Left renal cortex interstitium (tissue), 4 donors: ENCODE results near the gene IDI2. TPM values are rescaled to one million over a fixed set of nuclear protein-coding genes. Genes with fewer than 3 reads are reported as not detected.
"Not testable (repeated sequence)": the region's sequence is repeated elsewhere in the genome, so short reads cannot be mapped to it uniquely, and the experiment has no call there.

Experiments
- DNase-seq, 4 donors: peaks; one replicate each; pipeline ENCODE4 v3.0.0-alpha.2; 2013; ENCODE audit warnings: low read depth in 4 of 4, low spot score in 2 of 4, missing footprints in 1 of 4
- polyA plus RNA-seq, 4 donors: library from polyadenylated mRNA; unstranded; fragments of 120-200 nt; gene quantifications; one replicate each; pipeline ENCODE4 v1.2.1, GENCODE V29; 2013; ENCODE audit not compliant: insufficient read length in 4 of 4

IDI2 gene
- polyA plus RNA-seq, 4 donors = 0.25 TPM; not detected in 3

DNA sequence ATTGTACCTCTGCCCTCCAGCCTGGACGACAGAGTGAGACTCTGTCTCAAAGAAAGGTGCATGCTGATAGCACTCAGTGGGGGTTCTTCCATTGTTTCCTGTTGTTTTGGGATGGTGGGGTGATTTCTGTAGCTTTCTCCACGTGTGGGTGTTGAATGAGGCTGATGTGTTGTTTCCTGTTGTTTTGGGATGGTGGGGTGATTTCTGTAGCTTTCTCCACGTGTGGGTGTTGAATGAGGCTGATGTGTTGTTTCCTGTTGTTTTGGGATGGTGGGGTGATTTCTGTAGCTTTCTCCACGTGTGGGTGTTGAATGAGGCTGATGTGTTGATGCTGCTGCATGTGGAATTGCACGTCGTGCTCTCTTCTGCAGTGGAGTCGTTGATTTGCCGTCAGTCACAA, 15.7 kb downstream of the IDI2 start:
- DNase-seq = not testable (repeated sequence)

DNA sequence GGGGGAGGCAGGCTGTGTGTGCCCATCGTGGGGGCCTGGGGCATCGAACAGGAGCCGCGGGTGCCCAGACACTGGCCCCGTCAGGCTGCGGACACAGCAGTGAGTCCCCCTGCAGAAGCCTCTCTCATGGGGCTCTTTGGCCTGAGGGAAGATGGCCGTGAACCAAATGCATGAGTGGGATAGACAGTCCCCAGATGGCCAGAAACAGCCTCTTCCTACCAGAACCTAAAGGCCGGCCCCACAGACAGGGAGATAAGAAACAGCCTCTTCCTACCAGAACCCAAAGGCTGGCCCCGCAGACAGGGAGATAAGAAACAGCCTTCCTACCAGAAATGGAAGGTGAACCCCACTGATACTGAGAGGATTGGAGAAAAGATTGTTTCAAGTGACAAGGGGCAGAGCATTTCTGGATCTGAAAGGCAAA, 16.6 kb downstream of the IDI2 start:
- DNase-seq = no peak

DNA sequence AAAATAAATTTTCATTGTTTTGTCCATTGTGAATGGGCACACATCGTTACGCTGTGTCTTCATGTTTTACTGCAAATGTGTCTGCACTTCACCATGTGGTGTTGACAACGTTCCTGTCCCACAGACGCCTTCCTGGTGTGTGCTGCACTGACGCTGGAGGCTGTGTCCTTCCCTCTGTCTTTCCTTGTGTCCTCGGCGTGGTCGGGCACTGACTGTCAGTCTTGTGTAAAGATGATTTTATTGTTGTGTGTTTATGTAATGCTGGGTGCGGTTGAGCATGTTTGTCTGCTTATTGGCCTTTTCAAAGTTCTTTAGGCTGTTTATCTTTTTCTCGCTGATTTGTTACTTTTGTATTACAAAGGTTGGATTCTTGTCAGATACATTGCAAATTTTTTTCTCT, 18.1 kb downstream of the IDI2 start:
- no peak for DNase-seq

- no peak for DNase-seq
These were observed 19.1 kb downstream of the IDI2 start for GRCh38 chr10:1006573-1006972.

- no peak for DNase-seq
These were observed 21.6 kb downstream of the IDI2 start for GRCh38 chr10:1003884-1004670.

GRCh38 chr10:1002425-1003006, 23.1 kb downstream of the IDI2 start:
- no peak for DNase-seq

DNA sequence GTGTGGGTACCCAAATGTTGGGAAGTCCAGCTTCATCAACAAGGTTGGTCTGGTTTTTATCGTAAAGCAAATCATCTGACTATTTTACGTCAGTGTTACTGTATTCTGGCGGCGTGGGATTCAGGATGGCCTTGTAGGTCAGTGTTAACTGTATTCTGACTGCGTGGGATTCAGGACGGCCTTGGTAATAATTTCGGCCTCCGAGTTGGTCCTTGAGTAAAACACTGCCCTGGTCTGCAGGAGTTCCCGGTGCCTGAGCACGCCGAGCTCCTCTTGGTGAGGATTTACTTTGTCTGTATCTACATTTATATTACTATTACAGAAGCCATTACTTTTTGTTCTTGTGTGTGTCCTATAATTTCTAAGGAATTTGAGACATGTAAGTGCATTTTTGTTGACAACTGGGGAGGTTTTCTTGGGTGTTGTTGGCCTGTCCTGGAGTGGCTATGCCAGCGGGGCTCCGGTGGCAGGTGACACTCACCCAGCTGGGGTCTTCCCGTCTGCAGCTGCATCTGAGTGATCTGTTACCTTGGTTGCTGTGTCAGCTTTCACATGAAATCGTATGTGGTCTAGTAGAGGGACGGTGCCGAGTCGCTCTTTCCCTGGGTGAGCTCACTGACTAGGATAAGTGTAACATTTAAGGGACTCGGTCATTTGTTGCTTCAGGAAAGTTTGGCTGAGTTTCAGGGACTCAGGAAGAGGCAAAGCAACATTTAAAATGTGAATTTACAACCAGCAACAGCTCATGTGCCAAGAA, 28.2 kb downstream of the IDI2 start:
- DNase-seq = no peak

DNA sequence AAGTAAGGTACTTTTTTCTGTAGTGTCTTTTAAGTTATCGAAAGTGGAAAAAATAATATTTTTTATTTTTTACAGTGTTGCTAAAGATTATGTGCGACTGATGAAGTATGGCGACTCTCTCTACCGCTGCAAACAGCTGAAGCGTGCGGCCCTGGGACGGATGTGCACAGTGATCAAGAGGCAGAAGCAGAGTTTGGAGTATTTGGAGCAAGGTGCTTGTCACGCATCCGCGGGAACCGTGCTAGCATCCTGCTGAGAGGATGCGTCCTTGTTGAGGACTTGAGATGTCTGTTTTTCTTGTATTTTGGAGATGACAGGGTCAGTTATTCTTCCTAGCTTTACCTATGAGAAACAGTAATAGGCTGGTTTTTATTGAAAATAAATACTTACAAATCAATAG, 29.6 kb downstream of the IDI2 start:
- DNase-seq = no peak

DNA sequence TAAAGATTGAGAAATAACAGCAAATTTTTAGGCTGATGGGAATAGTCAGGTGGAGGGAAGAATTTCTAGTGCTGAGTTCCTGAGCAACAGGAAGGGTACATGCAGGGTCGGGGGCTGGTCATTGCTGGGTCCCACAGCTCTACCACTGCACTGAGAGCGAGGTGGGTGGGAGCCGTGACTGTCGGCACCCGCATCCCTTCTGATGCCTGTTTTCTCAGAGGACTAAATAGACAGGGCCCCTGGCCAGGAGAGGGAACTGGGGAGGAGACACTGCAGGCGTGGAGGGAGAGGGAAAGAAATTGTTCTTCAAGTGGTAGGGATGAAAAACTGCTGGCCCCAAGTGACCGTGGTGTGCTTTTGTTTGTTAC, 30.1 kb downstream of the IDI2 start:
- no peak for DNase-seq

- no peak for DNase-seq
These were observed 30.7 kb downstream of the IDI2 start for GRCh38 chr10:994836-995558.

DNA sequence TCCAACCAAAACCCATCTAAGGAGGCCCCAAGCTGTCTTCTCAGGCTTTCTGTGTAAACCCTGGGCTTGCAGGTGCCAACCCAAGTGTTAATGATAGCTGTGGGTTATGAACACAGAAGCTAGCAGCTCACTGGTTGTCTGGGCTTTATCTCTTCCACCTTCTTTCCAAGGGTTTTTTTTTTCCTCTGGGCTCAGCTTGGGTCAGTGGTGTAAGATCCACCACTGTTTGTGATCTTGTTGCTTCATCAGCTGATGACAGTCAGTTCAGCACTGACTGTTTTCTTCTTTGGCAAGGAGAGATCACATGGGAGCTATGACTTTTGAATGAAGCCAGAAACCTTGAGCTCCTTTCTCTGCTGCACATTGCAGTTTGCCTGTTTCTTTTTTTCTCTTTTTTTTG, 32.8 kb downstream of the IDI2 start:
- DNase-seq = no peak

DNA sequence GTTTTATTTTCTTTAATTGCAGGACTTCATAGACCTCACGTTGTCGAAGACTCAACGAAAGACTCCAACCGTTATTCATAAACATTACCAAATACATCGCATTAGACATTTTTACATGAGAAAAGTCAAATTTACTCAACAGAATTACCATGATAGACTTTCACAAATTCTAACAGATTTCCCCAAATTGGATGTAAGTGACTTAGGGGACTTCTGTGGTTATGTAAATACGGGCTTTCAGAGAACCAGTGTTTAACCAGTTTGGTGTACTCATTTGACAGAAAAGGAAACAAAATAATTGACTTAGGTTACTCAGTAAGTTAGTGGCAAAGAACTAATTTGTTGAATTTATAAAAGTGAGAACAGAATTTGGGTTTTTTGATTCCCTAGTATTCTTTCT, 33.2 kb downstream of the IDI2 start:
- DNase-seq = no peak

- DNase-seq = no peak
These were observed 34.9 kb downstream of the IDI2 start for GRCh38 chr10:990808-991207.

DNA sequence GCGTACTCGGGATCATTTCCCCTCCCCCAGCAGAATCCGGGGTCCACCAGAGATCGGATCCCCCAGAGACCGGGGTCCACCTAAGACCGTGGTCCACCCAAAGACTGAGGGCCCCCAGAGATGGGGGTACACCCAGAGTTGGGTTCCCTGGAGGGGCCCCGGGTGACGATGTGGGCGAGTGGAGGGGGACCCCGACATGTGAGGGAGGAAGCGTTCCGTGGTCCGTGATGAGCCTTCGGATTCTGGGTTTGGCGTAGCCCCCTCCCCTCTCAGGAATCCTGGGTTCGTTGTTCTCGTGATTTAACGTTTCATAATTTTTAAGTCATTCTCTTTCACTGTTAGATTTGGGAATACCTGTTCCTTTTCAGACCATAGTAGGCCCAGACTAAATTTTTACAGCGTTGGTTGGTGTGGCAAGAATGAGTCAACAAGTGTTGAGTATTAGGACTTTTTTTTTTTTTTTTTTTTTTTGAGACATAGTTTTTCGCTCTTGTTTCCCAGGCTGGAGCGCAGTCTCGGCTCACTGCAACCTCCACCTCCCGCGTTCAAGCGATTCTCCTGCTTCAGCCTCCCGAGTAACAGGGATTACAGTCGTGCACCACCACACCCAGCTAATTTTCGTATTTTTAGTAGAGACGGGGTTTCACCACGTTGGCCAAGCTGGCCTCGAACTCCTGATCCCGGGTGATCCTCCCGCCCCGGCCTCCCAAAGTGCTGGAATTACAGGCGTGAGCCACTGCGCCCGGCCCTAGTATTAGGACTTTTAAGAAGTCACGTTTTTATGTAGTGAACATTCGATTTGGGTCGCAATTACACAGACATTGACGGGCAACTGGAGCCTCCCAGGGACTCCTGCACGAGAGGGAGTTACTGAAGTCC, 36.8 kb downstream of the IDI2 start:
- DNase-seq = no peak

DNA sequence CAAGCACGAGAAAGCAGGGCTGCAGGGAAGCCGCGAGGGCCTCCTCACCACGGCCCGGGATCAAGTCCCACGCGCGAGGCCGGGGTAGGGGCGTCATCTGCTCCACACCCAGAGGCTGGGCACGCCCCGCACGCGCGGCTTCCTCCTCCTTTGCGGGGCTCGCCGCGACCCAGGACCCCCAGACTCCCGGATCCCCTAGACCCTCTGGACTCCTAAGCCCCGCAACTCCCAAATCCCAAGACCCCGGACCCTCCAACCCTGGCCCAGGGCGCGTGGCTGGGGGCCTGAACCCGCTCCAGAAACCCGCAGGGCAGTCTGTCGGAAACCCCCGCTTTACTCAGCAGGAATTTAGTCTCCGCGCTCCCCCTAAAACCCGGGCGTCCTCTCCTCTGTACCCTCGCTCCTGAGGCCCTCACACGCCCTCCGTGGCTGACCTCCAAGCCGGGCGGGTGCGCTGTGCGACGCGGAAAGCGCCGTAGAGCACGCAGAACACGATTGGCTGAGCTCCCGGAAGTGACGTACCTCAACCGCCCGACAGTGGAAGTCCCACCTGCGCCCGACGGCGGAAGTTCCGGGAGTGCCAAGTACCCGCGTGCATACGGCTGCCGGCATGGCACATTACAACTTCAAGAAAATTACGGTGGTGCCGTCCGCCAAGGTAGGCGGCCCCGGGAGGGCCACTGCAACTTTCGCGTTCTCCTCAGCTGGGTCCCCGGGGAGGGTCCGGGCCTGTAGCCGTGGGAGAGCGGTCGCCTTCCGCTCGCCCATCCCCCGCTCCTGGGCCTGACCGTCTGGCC, 37.6 kb downstream of the IDI2 start, which contains the start of gene GTPBP4:
Gene GTPBP4 (plus strand): TSS at position 565 of the 797 bp plus-strand sequence. CDS start 46 bp downstream, at position 611.
- DNase-seq = peak; percentile 87 to 97 (median 92)

DNA sequence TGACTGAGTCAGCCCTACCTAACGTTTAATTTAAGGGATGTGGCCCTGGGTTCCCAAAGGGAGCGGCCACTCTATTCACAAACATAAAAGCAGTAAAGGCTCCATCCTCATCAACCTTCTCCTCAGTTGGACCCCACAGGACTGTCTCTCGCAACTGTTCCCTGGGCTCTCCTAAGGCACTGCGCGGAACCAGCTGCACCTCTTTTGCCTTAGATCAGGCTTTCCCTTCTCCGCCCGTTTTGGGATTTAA, 38.1 kb downstream of the IDI2 start:
- no peak for DNase-seq

GRCh38 chr10:986881-987619, 38.6 kb downstream of the IDI2 start:
- no peak for DNase-seq

- DNase-seq = no peak
These were observed 39.4 kb downstream of the IDI2 start for GRCh38 chr10:986137-986825.
